ENCODE results near the gene PADI3. TPM values are rescaled to one million over a fixed set of nuclear protein-coding genes. Genes with fewer than 3 reads are reported as not detected.
"Not testable (repeated sequence)": the region's sequence is repeated elsewhere in the genome, so short reads cannot be mapped to it uniquely, and the experiment has no call there.

The PADI3 gene
- total RNA-seq, 1 donor from 2014 or later, result 1.1 TPM

- DNase-seq, result no peak
Observed at GRCh38 chr1:17305576-17306095, 56.7 kb downstream of the PADI3 start.

DNA sequence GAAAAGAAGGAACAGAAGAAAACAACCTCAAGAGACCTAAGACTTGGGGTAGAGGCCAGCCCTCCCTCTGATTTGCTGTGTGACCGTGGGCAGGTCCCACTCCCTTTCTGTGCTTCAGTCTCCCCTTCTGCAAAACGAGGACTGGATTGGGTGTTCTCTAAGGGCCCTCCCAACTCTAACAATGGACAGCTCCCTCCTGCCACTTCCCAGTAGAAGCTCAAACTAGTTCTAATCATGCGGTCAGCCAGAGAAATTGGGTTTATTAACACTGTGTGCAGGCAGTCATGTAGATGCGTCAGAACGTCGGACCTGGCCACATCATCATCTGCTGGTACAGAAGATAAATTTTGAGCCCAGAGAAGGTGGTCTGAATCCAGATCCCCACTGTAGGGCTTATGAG lies 57.5 kb downstream of the PADI3 start:
- no peak for DNase-seq

- no peak for DNase-seq
Observed at GRCh38 chr1:17306921-17307320, 58.0 kb downstream of the PADI3 start.

- DNase-seq, result no peak
Observed at GRCh38 chr1:17307329-17307728, 58.4 kb downstream of the PADI3 start.

GRCh38 chr1:17307946-17308345 lies 59.0 kb downstream of the PADI3 start, which contains the start of gene PADI4:
TSS of gene PADI4 (plus strand) at chr1:17308197. CDS start at chr1:17308223, 26 bp downstream.
- DNase-seq, result no peak

DNA sequence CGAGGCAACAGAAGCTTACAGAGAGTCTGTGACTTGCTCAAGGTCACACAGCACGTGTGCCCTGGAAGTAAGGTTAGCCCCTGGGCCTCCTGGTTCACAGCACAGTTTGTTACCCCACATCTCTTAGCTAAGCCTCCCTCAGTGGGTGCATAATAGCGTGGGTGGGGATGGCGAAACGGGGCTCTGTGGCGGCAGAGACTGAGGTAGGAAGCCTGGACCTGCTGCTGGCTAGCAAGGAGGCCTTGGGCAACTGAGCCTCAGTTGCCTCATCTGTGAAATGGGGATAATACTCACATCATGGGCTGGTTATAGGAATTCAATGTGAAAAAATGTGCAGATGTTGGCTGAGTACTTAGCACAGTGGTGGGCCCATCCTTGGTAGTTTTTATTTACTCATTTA lies 59.7 kb downstream of the PADI3 start:
- no peak for DNase-seq

GRCh38 chr1:17309426-17310067 lies 60.6 kb downstream of the PADI3 start:
- no peak for DNase-seq

- DNase-seq, result no peak
Observed at GRCh38 chr1:17310068-17310640, 61.3 kb downstream of the PADI3 start.

GRCh38 chr1:17313530-17314309 lies 64.8 kb downstream of the PADI3 start:
- DNase-seq, result no peak

DNA sequence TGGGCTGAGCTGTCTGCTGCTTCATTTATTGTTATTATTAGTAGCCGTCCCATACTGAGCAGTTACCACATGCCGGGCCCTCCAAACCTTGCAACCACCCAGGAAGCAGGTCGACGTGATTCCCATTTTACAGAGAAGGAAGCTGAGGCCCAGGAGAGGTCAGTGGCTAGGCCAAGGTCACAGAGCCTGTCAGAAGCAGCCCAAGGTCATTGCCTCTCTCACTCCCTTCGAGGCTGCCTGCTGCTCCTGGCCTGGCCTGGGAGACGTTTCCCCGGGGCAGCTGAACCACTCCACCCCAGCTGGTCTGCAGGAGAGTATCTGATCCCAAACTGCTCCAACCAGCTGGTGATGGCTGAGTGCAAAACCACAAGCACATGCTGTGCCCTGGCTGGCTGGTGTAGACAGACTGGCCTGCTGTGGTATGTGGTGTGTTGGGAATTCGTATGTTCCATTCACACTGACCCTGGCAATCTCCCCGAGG lies 65.6 kb downstream of the PADI3 start:
- DNase-seq, result peak; percentile 19

DNA sequence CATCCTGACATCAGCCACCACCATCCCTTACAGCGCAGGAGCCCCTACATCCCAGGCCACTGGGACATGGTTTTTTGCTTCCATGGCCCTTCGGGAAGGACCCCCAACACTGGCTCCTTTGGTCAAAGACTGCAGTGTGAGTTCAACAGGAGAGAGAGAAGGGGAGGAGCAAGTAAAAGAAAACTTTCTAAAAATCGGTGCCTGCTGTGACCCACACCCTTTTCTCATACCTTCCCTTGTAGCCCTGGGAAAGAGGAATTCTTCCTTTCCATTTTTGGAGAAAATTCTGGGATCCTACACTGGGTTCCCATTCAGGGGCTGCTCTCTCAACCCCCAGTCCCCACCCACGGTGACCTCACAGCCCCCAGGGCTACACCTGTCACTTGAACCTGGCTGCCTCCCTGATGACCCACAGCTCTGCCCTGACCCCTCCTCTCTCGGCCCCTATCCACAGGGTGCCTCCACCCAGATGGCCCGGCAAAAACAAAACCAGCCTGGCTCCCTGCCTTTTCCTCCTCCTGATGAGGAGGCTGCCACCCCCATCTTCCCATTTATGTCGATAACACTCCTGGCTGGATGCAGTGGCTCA lies 66.7 kb downstream of the PADI3 start:
- no peak for DNase-seq

DNA sequence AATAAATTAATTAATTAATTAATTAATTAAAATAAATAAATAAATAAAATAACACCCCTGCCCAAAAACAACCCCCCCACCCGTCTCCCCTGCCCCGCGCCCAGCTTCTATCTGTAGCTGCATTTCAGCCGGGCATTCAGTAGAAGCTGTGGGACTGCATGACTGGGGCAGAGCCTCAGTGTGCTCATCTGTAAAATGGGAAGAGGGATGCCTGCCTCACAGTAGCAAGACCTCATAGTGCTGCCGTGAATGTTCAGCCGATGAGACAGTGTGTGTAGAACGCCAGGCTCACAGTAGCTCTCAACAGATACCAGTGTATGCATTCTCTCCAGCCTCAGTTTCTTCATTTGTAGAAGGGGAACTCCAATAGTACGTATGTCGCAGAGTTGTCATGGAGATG lies 67.8 kb downstream of the PADI3 start:
- DNase-seq, result no peak

DNA sequence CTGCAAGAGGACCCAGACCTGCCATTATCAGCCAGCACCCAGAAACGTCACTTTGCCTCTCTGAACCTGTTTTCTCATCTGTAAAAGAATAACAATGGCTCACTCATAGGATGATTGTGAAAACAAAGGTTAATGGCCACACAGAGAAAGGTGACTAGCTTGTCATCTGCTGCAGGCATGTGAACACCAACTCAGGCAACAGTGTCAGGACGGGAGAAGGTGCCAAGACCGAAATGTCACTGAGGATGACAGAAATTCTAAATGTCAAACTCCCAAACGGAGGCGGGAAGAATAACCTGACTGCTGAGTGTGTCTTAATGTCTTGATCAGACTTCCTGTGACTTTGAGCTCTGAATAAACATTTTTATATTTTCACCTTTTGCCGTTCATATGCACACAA lies 69.4 kb downstream of the PADI3 start:
- no peak for DNase-seq

GRCh38 chr1:17319561-17320350 lies 70.9 kb downstream of the PADI3 start:
- no peak for DNase-seq

DNA sequence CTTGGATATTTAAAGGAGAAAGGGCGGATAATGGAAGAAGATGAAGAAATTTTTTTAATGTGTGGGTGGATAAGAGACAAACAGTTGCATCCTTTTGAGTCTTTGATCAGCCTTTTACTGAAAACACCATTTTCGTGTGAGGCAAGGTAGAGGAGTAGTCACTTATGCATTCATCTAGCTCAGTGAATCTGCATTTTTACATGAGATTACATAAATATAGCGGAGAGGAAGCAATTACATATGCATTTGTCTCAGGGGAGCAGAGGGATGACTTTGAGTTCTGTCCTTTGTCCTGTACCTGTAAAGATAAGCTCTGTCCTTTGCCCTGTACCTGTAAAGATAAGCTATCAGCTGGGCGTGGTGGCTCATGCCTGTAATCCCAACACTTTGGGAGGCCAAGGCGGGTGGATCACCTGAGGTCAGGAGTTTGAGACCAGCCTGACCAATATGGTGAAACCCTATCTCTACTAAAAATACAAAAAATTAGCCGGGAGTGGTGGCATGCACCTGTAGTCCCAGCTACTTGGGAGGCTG lies 73.0 kb downstream of the PADI3 start:
- not testable (repeated sequence) for DNase-seq

GRCh38 chr1:17328855-17329254 lies 80.0 kb downstream of the PADI3 start:
- DNase-seq, result no peak

GRCh38 chr1:17329610-17330009 lies 80.7 kb downstream of the PADI3 start:
- no peak for DNase-seq

GRCh38 chr1:17330856-17331255 lies 82.0 kb downstream of the PADI3 start:
- DNase-seq, result no peak

DNA sequence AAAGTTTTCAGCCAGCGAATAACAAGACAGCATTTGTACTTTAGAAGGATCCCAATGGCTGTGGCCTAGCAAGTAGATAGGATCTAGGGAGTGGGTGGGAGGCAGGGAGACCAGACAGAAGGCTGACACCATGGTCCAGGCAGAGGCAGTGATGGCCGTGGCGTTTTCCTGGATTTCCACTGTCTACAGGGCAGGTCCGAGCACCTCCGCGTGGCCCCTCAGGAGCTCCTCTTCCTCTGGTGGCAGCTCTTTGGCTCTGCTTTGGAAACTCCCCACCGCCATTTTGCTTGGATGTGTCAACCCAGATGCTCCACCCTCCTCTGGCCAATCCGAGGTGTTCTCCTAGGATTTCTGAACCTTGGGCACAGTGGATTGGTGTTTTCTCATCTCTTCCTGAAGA lies 84.2 kb downstream of the PADI3 start:
- DNase-seq, result no peak

Measured in tongue (tissue), 2 donors.